MCF 10A (cell line): ENCODE data around the gene ADGRF5. TPM values are rescaled to one million over a fixed set of nuclear protein-coding genes. Genes with fewer than 3 reads are reported as not detected.
"Not testable (repeated sequence)": the region's sequence is repeated elsewhere in the genome, so short reads cannot be mapped to it uniquely, and the experiment has no call there.

Source experiments
- BruUV-seq: library from RNA; stranded (reverse); fragments of 400-500 nt; replicated peaks from 2 replicates; lab custom pipeline; 2021; lab: Mats Ljungman, UMichigan
- CTCF ChIA-PET: fragments of 300-600 bp; sonication (Branson Sonifier 250); formaldehyde crosslinking; extraction: SDS; loops from one replicate; lab custom pipeline; 2021; ENCODE audit warnings: antibody characterized with exemption, inconsistent platforms; lab: Yijun Ruan, JAX
- POLR2A ChIA-PET: fragments of 300-600, 350-650 bp; sonication (Branson Sonifier 250); formaldehyde crosslinking; extraction: SDS; loops from one replicate; lab custom pipeline; 2020; ENCODE audit warnings: antibody characterized with exemption, inconsistent platforms; lab: Yijun Ruan, JAX
- DNase-seq: peaks from one replicate; pipeline ENCODE4 v3.0.0-alpha.2; 2018; ENCODE audit not compliant: unreplicated experiment
- H3K27ac Mint-ChIP-seq: one replicate; pipeline ENCODE4 v1.8.0; 2022; ENCODE audit warnings: mild to moderate bottlenecking, low read depth, mixed read lengths; ENCODE audit not compliant: unreplicated experiment
- H3K27me3 Mint-ChIP-seq: one replicate; pipeline ENCODE4 v1.8.0; 2022; ENCODE audit warnings: mixed read lengths; ENCODE audit not compliant: insufficient read depth, unreplicated experiment
- H3K36me3 Mint-ChIP-seq: one replicate; pipeline ENCODE4 v1.8.0; 2022; ENCODE audit warnings: mild to moderate bottlenecking, moderate library complexity, mixed read lengths; ENCODE audit not compliant: insufficient read depth, unreplicated experiment
- H3K4me1 Mint-ChIP-seq: one replicate; pipeline ENCODE4 v1.8.0; 2022; ENCODE audit warnings: mixed read lengths; ENCODE audit not compliant: insufficient read depth, unreplicated experiment
- H3K4me3 Mint-ChIP-seq: one replicate; pipeline ENCODE4 v1.8.0; 2022; ENCODE audit warnings: mild to moderate bottlenecking, moderate library complexity, mixed read lengths; ENCODE audit not compliant: unreplicated experiment
- H3K9me3 Mint-ChIP-seq: one replicate; pipeline ENCODE4 v1.8.0; 2022; ENCODE audit warnings: mixed read lengths; ENCODE audit not compliant: unreplicated experiment
- CTCF ChIP-seq: fragments of 200-600 bp; IDR thresholded peaks from one replicate; pipeline ENCODE4 v1.8.0; 2022; ENCODE audit warnings: antibody characterized with exemption, mild to moderate bottlenecking; ENCODE audit not compliant: unreplicated experiment
- intact Hi-C: fragments of 100-400 bp; cut with micrococcal nuclease; formaldehyde crosslinking; loops from 2 replicates; pipeline ENCODE4 v1.14.1; 2022
- total RNA-seq: library from RNA; stranded (reverse); gene quantifications from 2 replicates; pipeline ENCODE4 v1.2.3, GENCODE V29; 2022

ADGRF5 gene
- total RNA-seq, 1 experiment from 2014 or later, result not detected

GRCh38 chr6:46865221-46865620 is 56.5 kb downstream of the ADGRF5 start:
- ChIA-PET CTCF (interaction anchor here (1.2 to 1.8 kb wide), 2 partner anchors 10 to 17 kb away, joined by 5 to 6 read pairs; no protein-coding TSS in a partner anchor), POLR2A (interaction anchor here (0.6 kb wide), 1 partner anchor 30 kb away, joined by 3 read pairs; no protein-coding TSS in a partner anchor)
- Mint-ChIP-seq H3K9me3 (no peaks in the 10 kb centered on the region), H3K4me1 (no peaks in the 10 kb centered on the region), H3K27ac (no peak overlapping the region), H3K4me3 (no peak overlapping the region), H3K27me3 (no peaks in the 10 kb centered on the region), H3K36me3 (no peaks in the 10 kb centered on the region)
- TF ChIP-seq CTCF, result no peak
- no TSS peak for BruUV-seq
- intact Hi-C loops, result no loop called here
- DNase-seq, result no peak

GRCh38 chr6:46863791-46864190 is 57.9 kb downstream of the ADGRF5 start:
- H3K4me3 Mint-ChIP-seq, result no peak overlapping the region
- TF ChIP-seq CTCF, result no peak
- no peaks in the 10 kb centered on the region for H3K9me3 Mint-ChIP-seq
- no peak for DNase-seq
- ChIA-PET CTCF (interaction anchor here (0.7 kb wide), 1 partner anchor 183 kb away, joined by 4 read pairs; no protein-coding TSS in a partner anchor), POLR2A (no interaction called here)
- H3K27me3 Mint-ChIP-seq, result no peaks in the 10 kb centered on the region
- no TSS peak for BruUV-seq
- H3K36me3 Mint-ChIP-seq, result no peaks in the 10 kb centered on the region
- H3K4me1 Mint-ChIP-seq, result no peaks in the 10 kb centered on the region
- intact Hi-C loops, result no loop called here
- no peak overlapping the region for H3K27ac Mint-ChIP-seq

GRCh38 chr6:46862381-46862780 is 59.4 kb downstream of the ADGRF5 start:
- no peak for TF ChIP-seq CTCF
- H3K36me3 Mint-ChIP-seq, result no peaks in the 10 kb centered on the region
- H3K4me1 Mint-ChIP-seq, result no peaks in the 10 kb centered on the region
- H3K27ac Mint-ChIP-seq, result no peak overlapping the region
- H3K4me3 Mint-ChIP-seq, result no peak overlapping the region
- H3K27me3 Mint-ChIP-seq, result no peaks in the 10 kb centered on the region
- DNase-seq, result no peak
- no TSS peak for BruUV-seq
- intact Hi-C loops, result no loop called here
- ChIA-PET CTCF (interaction anchor here (0.6 to 1.3 kb wide), 5 partner anchors 14 to 1836 kb away, joined by 3 to 6 read pairs (median 4); no protein-coding TSS in a partner anchor), POLR2A (interaction anchor here (0.6 kb wide), 1 partner anchor 178 kb away, joined by 3 read pairs; no protein-coding TSS in a partner anchor)
- H3K9me3 Mint-ChIP-seq, result no peaks in the 10 kb centered on the region

- peak; percentile 48 for DNase-seq
- H3K27ac Mint-ChIP-seq, H3K9me3 Mint-ChIP-seq, H3K4me1 Mint-ChIP-seq, BruUV-seq, H3K27me3 Mint-ChIP-seq, intact Hi-C loops, H3K36me3 Mint-ChIP-seq, H3K4me3 Mint-ChIP-seq: not testable (repeated sequence)
- ChIA-PET CTCF (interaction anchor here (0.6 to 5.8 kb wide), 20 partner anchors 8 to 194 kb away, joined by 3 to 24 read pairs (median 3); no protein-coding TSS in a partner anchor), POLR2A (interaction anchor here (0.6 kb wide), 1 partner anchor 312 kb away, joined by 3 read pairs; no protein-coding TSS in a partner anchor)
- TF ChIP-seq CTCF, result peak; percentile 60
Observed at GRCh38 chr6:46855966-46856365, 65.8 kb downstream of the ADGRF5 start.

- H3K9me3 Mint-ChIP-seq, H3K27ac Mint-ChIP-seq, H3K36me3 Mint-ChIP-seq, H3K27me3 Mint-ChIP-seq, POLR2A ChIA-PET, H3K4me1 Mint-ChIP-seq, BruUV-seq, intact Hi-C loops, DNase-seq, H3K4me3 Mint-ChIP-seq: not testable (repeated sequence)
- CTCF ChIA-PET, result interaction anchor here (0.7 to 5.8 kb wide), 5 partner anchors 12 to 435 kb away, joined by 3 to 24 read pairs (median 9); no protein-coding TSS in a partner anchor
Observed at GRCh38 chr6:46851576-46851975, 70.2 kb downstream of the ADGRF5 start.
